ENCODE results near the gene POLE. TPM values are rescaled to one million over a fixed set of nuclear protein-coding genes. Genes with fewer than 3 reads are reported as not detected.

Gene POLE
- total RNA-seq, 1 experiment from 2014 or later: 62.9 TPM

DNA sequence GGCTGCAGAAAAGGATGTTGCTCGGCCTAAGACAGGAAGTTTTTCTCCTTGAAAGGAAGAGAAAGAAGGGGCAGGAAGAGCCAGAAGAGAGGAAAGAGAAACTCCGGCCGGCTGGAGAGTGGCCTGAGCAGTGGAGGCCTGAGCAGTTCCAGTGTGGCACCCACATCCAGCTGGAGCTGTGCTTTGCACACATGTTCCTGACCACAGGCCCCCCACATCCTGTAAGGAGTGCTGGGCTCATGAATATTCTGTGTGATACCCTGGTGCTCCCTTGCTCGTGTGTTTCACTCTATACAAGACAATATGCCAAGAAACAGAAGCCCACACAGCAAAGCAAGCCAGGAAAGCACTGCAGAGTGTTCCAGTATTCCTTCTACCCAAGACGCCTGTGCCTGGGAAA is 27.1 kb downstream of the POLE start:
- Histone ChIP-seq H3K27me3 (ENCODE audit: insufficient read depth, low read depth) (no peaks in the 10 kb centered on the region), H2AFZ (no peak overlapping the region), H3K9me2 (ENCODE audit: insufficient read depth) (no peaks in the 10 kb centered on the region), H3K4me3 (no peak overlapping the region), H3K27ac (no peak overlapping the region), H4K20me1 (ENCODE audit: insufficient read depth) (no peaks in the 10 kb centered on the region; the same call in 1 of the 2 replicates), H3F3A (ENCODE audit: insufficient read depth, low read depth) (0 out of 2 replicates have a peak, but pooled peaks cover 5% of the 10 kb centered on the region), H3K79me2 (ENCODE audit: low read depth) (no peaks in the 10 kb centered on the region), H3K9me3 (ENCODE audit: insufficient read depth, low read depth) (no peaks in the 10 kb centered on the region), H3K4me2 (no peak overlapping the region), H3K4me1 (replicated peaks; ENCODE audit: insufficient read depth) (no peaks in the 10 kb centered on the region), H3K36me3 (ENCODE audit: low read depth) (peaks cover 20% of the 10 kb centered on the region)
- BruUV-seq (replicated peaks): no TSS peak
- intact Hi-C loops (cut with micrococcal nuclease; ENCODE audit: unreplicated experiment): no loop called here
- POLR2A ChIA-PET (ENCODE audit: unreplicated experiment): no interaction called here
- no peak for DNase-seq
- CTCF ChIA-PET: no interaction called here
- TF ChIP-seq, protein P1, sequence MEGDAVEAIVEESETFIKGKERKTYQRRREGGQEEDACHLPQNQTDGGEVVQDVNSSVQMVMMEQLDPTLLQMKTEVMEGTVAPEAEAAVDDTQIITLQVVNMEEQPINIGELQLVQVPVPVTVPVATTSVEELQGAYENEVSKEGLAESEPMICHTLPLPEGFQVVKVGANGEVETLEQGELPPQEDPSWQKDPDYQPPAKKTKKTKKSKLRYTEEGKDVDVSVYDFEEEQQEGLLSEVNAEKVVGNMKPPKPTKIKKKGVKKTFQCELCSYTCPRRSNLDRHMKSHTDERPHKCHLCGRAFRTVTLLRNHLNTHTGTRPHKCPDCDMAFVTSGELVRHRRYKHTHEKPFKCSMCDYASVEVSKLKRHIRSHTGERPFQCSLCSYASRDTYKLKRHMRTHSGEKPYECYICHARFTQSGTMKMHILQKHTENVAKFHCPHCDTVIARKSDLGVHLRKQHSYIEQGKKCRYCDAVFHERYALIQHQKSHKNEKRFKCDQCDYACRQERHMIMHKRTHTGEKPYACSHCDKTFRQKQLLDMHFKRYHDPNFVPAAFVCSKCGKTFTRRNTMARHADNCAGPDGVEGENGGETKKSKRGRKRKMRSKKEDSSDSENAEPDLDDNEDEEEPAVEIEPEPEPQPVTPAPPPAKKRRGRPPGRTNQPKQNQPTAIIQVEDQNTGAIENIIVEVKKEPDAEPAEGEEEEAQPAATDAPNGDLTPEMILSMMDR (conservative IDR thresholded peaks at IDR 0.05): no peak
- TF ChIP-seq EZH2 (IDR thresholded peaks at IDR 0.05; ENCODE audit: low read depth): no peak

DNA sequence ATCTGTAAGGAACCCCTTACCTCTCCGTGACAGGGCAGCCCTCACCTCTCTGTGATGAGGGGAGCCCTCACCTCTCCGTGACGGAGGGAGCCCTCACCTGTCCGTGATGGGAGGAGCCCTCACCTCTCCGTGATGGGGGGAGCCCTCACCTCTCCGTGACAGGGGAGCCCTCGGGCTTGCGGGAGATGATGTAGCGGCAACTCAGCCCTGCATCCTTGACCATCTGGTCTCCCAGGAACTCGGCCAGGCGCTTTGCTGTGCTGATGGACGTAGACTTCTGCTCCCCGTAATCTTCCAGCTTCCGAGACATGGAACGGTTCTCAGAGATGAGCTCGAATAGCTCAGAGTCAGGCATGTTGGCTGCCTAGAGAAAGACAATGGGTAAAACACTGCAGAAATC is 28.0 kb downstream of the POLE start:
- H3K36me3 ChIP-seq (ENCODE audit: low read depth): peaks cover 23% of the 10 kb centered on the region
- intact Hi-C loops (cut with micrococcal nuclease; ENCODE audit: unreplicated experiment): no loop called here
- H3K4me1 ChIP-seq (replicated peaks; ENCODE audit: insufficient read depth): no peaks in the 10 kb centered on the region
- CTCF ChIA-PET: no interaction called here
- TF ChIP-seq, protein P1 (conservative IDR thresholded peaks at IDR 0.05): no peak
- TF ChIP-seq EZH2 (IDR thresholded peaks at IDR 0.05; ENCODE audit: low read depth): no peak
- POLR2A ChIA-PET (ENCODE audit: unreplicated experiment): no interaction called here
- 0 out of 2 replicates have a peak, but pooled peaks cover 5% of the 10 kb centered on the region for H3F3A ChIP-seq (ENCODE audit: insufficient read depth, low read depth)
- DNase-seq: no peak
- H3K9me3 ChIP-seq (ENCODE audit: insufficient read depth, low read depth): no peaks in the 10 kb centered on the region
- H3K4me3 ChIP-seq: no peak overlapping the region
- no TSS peak for BruUV-seq (replicated peaks)
- no peak overlapping the region for H3K4me2 ChIP-seq
- no peak overlapping the region for H3K27ac ChIP-seq
- no peaks in the 10 kb centered on the region; the same call in 1 of the 2 replicates for H4K20me1 ChIP-seq (ENCODE audit: insufficient read depth)
- no peaks in the 10 kb centered on the region for H3K79me2 ChIP-seq (ENCODE audit: low read depth)
- no peaks in the 10 kb centered on the region for H3K9me2 ChIP-seq (ENCODE audit: insufficient read depth)
- H2AFZ ChIP-seq: no peak overlapping the region
- no peaks in the 10 kb centered on the region for H3K27me3 ChIP-seq (ENCODE audit: insufficient read depth, low read depth)

DNA sequence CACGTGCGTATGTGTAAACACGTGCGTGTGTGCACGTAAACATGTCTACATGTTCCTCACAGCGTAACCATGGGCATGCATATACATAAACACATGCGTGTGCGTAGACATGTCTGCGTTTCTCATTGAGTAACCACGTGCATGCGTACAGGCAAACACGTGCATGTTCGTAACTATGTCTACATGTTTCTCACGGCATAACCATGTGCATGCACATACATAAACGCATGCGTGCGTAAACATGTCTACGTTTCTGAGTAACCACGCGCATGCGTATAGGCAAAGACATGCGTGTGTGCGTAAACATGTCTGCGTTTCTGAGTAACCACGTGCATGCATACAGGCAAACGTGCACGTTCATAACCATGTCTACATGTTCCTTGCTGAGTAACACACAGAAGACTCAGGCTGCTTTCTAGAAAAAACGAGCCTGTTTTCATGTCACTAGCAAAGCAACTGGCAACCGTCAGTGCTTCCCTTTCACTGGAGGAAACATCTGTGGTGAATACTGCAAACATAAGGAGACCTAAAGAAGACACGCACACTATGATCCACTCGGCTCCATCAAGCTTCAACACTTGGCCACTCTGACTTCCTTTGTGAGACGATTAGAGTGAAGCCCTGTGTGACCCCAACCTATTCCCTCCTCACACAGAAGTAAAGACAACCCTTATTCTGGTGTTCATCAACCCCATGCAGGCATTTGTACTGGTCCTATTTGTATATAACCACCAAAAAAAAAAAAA is 28.8 kb downstream of the POLE start:
- H3K27ac ChIP-seq: no peak overlapping the region
- no peaks in the 10 kb centered on the region for H3K9me2 ChIP-seq (ENCODE audit: insufficient read depth)
- H3K36me3 ChIP-seq (ENCODE audit: low read depth): peaks cover 23% of the 10 kb centered on the region
- POLR2A ChIA-PET (ENCODE audit: unreplicated experiment): no interaction called here
- CTCF ChIA-PET: no interaction called here
- TF ChIP-seq, protein P1 (conservative IDR thresholded peaks at IDR 0.05): no peak
- TF ChIP-seq EZH2 (IDR thresholded peaks at IDR 0.05; ENCODE audit: low read depth): no peak
- no peaks in the 10 kb centered on the region for H3K9me3 ChIP-seq (ENCODE audit: insufficient read depth, low read depth)
- no peaks in the 10 kb centered on the region for H3K4me1 ChIP-seq (replicated peaks; ENCODE audit: insufficient read depth)
- intact Hi-C loops (cut with micrococcal nuclease; ENCODE audit: unreplicated experiment): no loop called here
- no peaks in the 10 kb centered on the region for H3K79me2 ChIP-seq (ENCODE audit: low read depth)
- no TSS peak for BruUV-seq (replicated peaks)
- no peaks in the 10 kb centered on the region; the same call in 1 of the 2 replicates for H4K20me1 ChIP-seq (ENCODE audit: insufficient read depth)
- no peak overlapping the region for H2AFZ ChIP-seq
- no peak for DNase-seq
- H3K27me3 ChIP-seq (ENCODE audit: insufficient read depth, low read depth): no peaks in the 10 kb centered on the region
- no peak overlapping the region for H3K4me3 ChIP-seq
- no peak overlapping the region for H3K4me2 ChIP-seq
- 0 out of 2 replicates have a peak, but pooled peaks cover 5% of the 10 kb centered on the region for H3F3A ChIP-seq (ENCODE audit: insufficient read depth, low read depth)
